HG03196 (cell line): ENCODE measurements around the gene MOXD1.

ENCODE experiments used
- ATAC-seq: cut with Tn5 transposase; IDR thresholded peaks from one replicate; pipeline ENCODE4 v1.9.1; 2021; ENCODE audit not compliant: unreplicated experiment

Gene MOXD1

DNA sequence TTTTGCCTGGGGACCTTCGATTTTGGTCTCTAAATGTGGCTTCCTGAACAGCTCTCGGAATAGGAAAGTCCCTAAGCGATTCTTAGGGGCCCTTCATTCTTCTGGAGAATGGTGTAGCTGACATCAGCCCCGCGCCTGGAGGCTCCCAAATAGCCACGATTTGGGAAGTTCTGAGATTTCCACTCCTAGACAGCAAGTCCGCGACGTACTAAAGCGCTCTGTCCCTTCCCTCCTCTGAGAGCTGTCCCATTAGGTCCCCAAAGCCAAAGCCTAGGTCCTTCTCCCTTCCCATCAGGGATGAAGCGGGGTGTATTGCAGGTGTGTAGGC, 756 bp downstream of the MOXD1 start:
- no peak for ATAC-seq

DNA sequence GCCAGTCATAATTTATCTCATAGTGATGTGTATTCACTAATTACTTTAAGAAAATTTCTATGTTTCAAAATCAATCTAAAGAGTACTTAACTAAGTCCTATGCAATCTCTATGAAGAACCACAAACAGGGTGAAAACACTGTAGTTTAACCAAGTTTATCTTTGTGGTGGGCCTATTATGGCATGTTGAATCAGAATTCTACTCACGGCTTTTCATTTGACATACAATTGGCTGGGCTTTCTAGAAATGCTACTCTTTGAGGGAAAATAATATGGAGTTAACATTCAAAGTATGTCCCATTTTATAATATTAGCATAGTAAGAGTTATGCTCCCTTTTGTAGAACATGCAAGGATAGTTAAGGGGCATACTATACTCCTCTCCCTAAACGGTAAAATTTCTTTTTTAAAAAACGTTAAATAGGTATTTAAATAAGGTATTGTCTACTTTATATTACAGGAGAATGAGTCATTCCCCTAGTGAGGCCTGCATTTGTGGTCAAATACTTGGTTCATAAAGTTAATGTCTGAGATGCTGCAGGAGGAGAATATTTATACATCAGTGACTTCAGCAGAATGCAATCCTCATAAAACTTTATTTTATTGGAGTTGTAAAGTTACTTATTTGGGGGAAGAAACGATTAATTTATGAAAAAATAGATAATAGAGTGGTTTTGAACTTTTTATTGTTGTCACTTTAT, 1.8 kb downstream of the MOXD1 start:
- ATAC-seq, result no peak

DNA sequence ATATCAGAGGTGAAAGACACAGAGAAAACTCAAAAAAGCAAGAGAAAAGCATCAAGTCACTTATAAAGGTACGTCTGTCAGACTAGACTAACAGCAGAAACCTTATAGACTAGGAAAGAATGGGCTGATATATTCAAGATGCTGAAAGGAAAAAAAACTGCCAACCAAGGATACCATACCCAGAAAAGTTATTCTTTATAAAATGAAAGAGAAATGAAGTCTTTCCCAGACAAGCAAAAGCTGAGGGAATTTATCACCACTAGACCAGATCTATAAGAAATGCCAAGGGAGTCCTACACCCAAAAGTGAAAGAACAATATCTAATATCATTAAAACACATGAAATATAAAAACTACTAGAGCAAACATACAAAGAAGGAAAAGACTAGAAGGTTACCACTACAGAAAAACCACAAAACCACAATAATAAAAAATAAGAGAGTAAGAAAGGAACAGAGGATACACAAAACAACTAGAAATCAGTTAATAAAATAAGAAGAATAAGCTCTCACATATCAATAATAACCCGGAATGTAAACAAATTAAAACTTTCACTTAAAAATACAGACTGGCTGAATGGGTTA, 6.2 kb downstream of the MOXD1 start:
- ATAC-seq, result no peak

DNA sequence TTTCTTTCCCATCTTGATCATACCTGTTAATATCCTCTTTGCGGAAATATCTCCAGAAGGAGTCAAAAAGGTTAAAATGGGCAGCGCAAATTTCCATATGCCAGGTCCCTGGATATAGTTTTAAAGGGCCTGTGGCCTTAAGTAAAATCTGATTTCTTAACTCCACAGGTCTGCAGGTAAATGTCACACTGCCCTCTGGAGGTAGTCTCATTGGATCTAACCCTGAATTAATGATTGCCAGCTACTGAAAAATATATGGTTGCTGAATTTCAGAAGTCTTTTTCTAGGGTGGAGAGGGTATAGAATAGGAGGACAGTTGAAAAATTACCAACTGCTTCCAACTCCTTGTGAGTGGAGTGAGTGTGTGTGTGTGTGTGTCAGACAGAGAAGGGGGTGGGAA, 8.5 kb downstream of the MOXD1 start:
- no peak for ATAC-seq

DNA sequence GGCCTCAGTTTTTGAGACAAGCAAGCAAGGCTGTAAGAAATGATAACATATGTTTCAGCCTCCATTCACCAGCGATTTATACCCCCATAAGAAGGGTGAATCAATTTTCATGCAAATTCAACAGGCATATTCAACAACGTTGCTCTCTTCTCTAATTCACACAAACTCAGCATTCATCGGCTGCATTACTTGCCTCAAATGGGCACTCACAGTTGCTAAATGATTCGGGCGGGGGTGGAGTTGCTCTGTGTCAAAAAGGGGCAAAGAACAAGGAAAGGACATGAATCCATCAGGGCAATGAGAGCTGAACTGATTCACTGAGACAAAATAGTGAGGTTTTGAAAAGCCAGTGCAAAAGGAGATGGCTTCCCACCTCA, 9.0 kb downstream of the MOXD1 start:
- ATAC-seq, result no peak

GRCh38 chr6:132391391-132392269, 9.6 kb downstream of the MOXD1 start:
- no peak for ATAC-seq

- ATAC-seq, result no peak
Observed at GRCh38 chr6:132390451-132390850, 10.8 kb downstream of the MOXD1 start.

- no peak for ATAC-seq
Observed at GRCh38 chr6:132390017-132390416, 11.3 kb downstream of the MOXD1 start.

DNA sequence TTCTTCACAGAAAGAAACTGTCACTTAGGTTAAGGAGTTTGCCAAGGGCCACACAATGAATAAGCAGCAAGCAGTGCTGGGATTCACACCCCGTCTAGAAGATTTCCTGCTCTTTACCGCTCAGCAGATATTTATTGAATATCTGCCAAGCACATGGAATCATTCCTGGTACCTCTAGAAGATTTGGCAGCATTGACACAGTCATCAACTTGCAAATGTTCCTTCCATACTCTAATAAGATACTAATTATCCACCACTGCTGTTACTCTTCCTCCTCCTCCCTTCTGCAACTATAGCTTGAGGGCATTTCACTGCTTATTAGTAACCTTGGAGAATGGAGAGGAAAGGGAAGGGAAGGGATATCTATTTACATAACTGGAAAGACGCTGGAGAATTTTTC, 13.0 kb downstream of the MOXD1 start:
- ATAC-seq, result no peak

DNA sequence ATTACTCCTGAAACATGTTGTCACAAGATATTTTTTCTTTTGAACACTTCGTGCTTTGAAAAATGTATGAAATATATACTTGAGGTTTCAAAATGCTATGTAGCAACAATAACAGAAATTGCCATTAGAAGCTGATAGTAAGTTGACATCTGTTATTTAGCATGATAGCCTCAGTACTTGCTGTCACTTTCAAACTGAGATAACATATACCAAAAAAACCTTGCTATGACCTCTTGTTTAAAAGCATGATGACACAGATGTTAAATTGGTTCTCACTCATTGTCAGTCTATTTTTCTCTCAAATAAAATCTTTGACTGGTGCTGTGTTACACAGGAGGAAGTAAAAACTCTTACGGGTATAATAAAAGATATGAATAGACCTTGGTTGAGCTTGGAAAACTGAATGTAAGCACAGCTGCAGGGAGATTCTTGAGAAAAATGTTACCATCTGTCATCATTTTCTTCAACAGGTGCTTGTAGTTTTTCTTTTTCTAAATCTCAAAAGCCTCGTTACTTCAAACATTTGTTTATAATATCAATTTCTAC, 18.6 kb downstream of the MOXD1 start:
- no peak for ATAC-seq

DNA sequence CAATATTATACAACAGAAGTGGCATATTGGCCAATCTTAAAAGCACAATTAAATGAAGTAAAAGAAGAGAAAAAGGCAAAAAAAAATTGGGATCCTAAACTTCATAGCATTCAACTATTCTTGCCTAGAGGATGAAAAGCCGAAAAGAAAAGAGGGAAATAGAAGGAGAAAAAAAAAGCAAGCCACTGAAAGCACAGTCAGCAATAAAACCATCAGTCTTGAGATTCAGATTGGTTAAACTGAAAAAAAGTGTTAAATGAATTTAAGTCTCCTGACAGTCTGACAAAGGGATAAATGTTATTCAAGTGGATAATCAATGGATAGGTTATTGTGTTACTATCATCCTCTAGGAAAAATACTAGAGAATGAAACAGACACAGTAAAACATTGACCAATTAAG, 19.9 kb downstream of the MOXD1 start:
- no peak for ATAC-seq

DNA sequence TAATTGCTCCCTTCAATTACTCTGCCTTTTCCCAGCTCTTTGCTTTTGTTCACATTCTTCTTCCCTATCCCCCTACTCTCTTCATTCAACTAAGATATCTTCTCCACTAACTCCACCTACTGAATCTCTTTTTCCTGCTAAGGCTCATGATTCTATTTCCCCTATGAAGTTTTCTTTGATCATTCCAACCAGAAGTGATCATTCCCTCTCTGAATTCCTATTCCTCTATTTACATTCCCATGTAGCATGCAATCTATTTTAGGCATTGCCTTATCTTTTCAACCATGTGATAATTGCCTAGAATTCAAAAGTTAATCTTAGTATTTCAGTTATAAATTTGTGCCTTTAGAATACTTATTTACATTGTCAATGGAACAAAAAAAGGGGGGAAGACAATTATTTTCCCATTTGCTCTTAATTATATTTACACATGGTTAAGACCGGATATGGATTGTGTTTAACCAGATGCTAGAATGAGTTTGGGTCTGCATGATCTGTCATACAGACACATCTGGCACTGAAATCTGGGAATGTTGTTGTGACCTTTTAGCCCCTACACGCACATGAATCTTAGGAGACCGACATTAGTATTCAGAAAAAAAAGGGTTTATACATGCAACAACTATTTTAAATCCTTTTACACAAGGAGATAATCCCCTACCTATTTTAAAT, 20.8 kb downstream of the MOXD1 start:
- no peak for ATAC-seq

- no peak for ATAC-seq
Observed at GRCh38 chr6:132369526-132369925, 31.7 kb downstream of the MOXD1 start.

DNA sequence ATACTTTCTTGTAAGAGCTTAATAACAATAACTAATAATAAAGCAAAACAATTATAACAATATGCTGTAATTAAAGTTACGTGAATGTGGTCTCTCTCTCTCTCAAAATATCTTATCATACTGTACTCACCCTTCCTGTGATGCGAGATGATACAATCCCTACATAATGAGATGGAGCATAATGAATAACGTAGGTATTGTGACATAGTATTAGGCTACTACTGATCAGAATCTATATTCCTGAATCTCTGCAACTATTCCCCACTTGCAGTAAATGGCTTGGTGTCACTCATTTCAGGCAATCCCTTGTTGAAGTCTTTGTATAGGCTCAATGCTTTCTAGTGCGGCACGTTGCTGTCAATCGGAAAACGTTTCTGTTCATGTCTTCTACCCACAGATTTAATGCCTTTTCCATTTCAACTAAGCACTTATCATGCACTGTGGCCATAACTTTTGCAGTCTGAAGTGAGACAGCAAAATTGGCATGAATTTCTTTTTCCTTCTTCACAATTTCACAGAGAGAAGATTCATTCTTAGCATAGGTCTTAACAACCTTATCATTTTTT, 32.3 kb downstream of the MOXD1 start:
- no peak for ATAC-seq

- ATAC-seq, result peak; percentile 99
Observed at GRCh38 chr6:132365281-132365907, 35.9 kb downstream of the MOXD1 start.

DNA sequence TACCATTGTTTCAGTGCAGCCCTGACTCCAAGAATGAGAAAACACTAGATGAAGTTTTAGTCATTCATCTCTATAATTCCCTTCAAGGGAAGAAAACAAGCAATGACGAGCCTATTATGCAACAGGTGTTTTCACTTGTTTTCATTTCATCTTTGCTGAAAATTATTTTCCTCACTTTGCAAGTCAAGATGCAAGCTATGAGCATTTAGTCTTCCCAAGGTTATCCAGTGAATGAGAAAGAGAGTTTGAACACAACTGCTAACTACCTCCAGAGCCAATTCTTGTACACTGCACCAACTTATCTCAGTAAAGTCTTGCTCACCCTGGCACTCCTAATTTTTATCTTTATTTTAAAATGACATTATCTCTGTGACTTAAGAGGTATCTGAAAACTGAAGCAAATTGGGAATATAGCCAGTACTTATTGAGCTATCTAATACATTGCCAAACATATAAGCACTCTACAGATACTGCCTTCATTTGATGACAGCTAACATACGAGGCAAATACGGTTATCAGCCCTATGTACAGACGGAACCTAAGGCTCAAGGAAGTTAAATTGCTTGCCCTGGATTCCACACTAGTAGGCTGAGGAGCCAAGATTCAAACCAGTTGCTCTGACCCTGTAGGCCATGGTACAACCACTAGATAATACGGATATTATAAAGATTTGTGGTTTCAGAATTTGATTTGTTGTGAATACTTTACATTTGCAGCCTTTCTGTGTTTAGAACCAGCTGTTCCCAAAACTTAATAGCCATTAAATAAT, 36.8 kb downstream of the MOXD1 start:
- ATAC-seq, result no peak

GRCh38 chr6:132362442-132363185, 38.7 kb downstream of the MOXD1 start:
- no peak for ATAC-seq

DNA sequence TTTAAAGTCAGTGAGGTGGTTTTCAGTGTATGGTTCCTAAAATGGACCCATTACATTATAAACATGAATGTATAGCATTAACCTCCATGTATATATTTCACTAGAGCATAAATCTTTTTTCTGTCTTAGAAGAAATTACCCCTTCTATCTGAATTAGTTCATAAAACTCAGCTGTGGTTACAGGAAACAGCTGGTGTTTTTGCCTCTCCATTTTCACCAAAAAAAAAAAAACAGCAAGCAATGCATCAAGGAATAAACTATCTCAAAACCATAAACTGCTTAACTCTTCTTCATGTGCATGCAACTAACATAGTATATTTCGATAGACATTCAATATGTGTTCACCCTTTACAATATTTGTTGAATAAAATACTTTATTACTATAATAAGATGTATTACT, 40.2 kb downstream of the MOXD1 start:
- no peak for ATAC-seq

DNA sequence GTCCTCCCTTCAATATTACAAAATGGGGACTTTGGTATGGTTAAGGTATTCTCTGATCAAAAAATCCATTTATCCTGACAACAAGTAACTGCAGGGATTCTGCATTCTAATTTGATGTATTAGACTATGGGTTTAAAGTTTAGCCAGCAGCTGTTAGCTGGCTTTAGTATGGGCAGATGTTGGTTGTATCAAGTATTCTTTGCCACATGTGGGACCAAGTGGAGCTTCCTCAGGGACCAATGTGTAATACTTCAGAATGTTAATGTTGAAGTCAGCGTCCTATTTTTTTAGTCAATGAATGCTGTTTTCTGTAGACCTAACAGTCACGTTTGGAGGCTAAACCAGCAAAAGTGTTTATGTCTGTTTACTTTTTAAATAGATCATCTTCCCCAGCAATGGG, 41.4 kb downstream of the MOXD1 start:
- ATAC-seq, result no peak
